Stimulated activated CD4-positive, alpha-beta T cell treated with anti-CD3 and anti-CD28 coated beads, Interleukin-4, amount 100 ng/mL, for 1 hour (primary cell): Measurements from ENCODE around the gene IST1.

Source experiments
- DNase-seq: peaks from one replicate; pipeline ENCODE4 v3.0.0-alpha.2; 2020

IST1 gene

GRCh38 chr16:71920658-71921057 lies 25.3 kb downstream of the IST1 start:
- no peak for DNase-seq

- no peak for DNase-seq
These were observed 28.8 kb downstream of the IST1 start for GRCh38 chr16:71923941-71924690.

- no peak for DNase-seq
These were observed 29.4 kb downstream of the IST1 start for GRCh38 chr16:71924710-71925109.

DNA sequence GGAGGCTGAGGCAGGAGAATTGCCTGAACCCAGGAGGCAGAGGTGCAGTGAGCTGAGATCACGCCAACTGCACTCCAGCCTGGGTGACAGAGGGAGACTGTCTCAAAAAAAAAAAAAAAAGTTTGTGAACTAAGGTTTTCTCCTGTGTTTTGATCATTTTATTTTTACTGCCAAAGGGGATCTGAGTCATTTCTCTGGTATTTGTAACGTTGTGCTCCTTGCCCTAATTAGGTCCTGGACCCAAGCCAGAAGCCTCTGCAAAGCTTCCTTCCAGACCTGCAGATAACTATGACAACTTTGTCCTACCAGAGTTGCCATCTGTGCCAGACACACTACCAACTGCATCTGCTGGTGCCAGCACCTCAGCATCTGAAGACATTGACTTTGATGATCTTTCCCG lies 32.1 kb downstream of the IST1 start:
- DNase-seq: no peak

DNA sequence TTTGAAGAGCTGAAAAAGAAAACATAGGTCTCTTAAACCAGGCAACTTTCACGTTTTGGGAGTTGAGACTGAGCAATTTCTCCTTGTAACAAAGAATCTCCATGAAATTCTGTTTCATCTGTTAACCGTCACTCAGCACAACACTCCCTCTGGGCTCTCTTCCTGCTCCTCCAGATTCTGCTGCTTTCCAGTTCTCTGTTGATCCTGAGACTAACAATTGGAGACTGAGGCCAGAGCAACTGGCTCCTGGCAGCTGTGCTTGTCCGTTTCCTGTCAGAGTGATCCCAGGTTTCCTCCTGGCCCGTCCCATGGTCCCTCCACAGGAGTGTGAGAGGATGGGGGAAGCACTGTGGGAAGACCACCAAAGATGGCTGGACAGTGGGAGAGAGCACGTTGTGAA lies 32.5 kb downstream of the IST1 start:
- DNase-seq: no peak

- no peak for DNase-seq
These were observed 33.7 kb downstream of the IST1 start for GRCh38 chr16:71929048-71929447.

DNA sequence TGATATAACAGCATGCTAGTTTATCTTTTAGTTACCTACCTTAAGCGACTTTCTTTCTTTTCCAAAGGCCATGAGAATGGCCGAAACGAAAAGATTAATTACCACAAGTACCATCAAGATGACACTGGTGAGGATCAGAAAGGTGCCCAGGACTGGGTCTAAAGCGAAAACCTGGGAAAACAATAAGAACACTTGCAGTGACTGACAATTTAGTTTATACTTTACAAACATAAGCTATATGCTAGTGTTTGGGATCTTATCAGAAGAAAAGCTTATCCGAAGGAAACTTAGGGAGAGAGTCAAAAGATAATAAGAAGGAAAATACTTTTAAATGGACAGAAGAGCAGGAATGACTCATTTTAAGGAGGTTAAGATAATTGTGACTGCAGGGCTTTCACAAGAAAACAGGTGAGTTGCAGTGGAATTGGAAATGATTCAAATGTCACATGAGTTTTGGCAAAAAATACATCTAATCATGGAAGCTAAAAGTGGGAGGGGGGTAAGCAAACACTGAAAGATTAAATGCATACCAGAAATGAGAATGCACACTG lies 34.8 kb downstream of the IST1 start:
- DNase-seq: no peak

DNA sequence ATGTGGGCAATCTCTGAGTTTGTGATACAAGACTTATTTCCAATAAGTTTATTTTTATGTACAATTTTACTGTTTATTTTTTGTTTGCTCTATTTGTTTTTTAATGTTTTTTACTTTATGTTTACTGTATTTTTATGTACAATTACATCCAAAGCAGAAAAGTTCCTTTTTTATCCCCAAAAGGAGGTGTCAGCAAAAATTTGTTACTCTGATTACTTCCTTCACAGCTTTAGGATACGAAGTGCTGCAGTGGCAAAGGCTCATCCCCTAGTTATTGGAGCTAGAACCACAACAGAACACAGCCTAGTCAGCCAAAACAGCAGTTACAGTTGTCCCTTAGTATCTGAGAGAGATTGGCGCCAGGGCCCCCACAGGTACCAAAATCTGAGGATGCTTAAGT lies 35.7 kb downstream of the IST1 start:
- DNase-seq: no peak

DNA sequence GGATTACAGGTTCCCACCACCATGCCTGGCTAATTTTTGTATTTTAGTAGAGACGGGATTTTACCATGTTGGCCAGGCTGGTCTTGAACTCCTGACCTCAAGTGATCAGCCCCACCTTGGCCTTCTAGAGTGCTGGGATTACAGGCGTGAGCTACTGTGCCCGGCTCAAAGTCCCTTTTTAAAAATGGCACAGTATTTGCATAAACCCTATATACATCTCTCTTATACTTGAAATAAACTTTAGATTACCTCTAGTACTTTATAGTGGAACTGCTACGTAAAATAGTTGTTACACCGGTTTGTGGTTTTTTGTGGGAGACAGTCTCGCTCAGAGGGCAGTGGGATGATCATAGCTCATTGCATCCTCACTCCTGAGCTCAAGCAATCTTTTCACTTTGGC lies 36.3 kb downstream of the IST1 start:
- DNase-seq: no peak

- DNase-seq: no peak
These were observed 37.7 kb downstream of the IST1 start for GRCh38 chr16:71933017-71933416.

DNA sequence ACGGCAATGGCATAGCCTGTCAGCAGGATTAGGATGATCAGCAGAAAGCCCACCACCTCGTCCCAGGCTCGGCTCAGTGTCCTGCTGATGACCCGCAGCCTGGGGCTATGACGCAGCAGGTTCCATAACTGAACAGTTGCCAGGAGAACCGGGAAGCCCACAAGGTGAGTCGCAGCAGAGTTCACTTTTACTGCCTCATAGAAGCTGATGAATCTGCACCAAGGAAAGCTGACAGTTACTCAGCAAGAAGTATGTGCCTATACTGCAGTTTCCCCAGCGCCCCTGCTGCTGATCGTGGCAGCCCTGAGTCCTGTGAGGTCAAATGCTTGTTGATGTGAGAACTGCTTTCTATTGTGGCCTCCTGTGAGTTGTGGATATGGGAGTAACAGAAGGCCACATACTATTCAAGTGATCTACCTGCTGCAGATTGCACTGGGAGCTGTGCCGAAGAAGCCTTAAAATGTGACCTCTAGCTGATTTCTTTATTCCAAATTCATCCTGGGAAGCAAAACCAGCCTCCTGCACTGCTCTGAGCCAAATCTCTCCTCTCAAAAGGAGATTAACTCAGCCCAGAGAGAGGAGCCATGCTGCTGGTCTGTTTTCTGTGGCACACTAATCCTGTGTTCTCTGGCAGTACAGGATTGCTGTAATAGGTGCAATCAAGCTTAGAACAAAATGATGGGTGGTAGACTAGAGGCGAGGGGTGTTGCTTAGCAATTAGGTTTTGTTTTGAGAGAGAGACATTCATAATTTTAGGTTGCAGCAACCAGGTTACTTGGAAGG lies 38.8 kb downstream of the IST1 start:
- DNase-seq: no peak

DNA sequence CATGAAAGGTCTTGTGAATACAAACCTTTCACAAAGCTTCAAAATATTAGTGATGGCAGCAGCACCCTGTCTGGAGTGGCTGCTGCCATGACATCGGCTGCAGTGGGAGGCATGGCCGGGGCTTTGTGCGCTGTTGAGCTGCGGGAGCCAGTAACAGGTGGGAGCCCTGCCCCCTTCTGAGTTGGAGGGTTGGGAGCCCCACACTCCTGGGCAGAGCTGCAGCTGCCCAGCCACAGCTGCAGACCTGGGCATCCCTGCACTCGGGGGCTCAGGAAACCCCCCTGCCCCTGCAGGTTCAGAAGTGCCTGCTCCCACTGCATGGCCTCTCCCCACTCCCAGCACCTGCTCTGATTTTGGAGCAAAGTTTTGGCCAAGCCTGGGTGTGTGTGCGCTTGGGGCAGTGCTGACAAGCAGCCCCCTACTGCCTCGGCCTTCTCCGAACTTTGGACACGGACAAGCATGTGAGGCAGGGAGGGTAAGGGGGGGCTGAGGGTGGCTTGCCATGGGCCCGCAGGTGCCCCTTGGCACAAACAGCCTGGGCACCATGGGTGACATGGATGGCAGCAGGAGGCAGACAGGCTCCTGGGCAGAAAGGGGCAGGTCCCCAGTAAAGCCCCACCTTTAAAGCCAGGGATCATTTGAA lies 42.7 kb downstream of the IST1 start:
- DNase-seq: no peak

DNA sequence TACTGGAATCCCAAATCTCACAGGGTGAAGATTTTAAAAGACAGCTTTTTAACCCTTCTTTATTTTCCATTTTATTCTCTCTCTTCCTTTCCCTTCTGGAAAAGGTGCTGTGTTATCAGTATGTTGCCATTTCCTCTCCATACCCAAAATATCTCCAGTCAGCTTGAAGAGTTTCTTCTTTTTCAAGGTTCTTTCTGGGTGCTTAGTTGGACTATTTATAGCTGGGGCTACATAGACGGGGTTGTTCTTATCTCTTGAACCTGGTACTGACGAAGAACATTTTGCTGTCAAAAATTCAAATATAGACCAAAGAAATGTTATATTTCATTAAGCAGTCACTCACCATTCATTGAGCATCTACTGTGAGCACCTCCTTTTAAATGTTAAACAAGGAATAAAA lies 48.6 kb downstream of the IST1 start:
- DNase-seq: no peak

DNA sequence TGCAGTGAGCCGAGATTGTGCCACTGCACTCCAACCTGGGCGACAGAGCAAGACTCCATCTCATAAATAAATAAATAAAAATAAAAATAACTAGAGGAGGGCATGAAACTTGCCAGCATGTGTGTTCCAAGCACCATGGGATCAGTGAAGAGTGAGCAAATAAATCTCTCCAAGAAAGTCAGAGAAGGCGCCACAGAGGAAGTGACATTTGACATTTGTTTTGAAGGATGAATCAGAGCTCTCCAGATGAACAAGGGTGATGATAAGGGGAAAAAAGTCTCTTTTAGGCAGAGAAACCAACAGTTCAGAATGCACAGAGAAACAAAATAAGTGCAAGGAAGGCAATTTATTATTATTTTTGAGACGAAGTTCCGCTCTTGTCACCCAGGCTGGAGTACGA lies 50.3 kb downstream of the IST1 start:
- DNase-seq: no peak

- DNase-seq: no peak
These were observed 57.5 kb downstream of the IST1 start for GRCh38 chr16:71952825-71953224.

GRCh38 chr16:71954180-71954579 lies 58.8 kb downstream of the IST1 start:
- no peak for DNase-seq

- no peak for DNase-seq
These were observed 59.4 kb downstream of the IST1 start for GRCh38 chr16:71954699-71955195.

GRCh38 chr16:71956486-71956885 lies 61.2 kb downstream of the IST1 start:
- DNase-seq: no peak

DNA sequence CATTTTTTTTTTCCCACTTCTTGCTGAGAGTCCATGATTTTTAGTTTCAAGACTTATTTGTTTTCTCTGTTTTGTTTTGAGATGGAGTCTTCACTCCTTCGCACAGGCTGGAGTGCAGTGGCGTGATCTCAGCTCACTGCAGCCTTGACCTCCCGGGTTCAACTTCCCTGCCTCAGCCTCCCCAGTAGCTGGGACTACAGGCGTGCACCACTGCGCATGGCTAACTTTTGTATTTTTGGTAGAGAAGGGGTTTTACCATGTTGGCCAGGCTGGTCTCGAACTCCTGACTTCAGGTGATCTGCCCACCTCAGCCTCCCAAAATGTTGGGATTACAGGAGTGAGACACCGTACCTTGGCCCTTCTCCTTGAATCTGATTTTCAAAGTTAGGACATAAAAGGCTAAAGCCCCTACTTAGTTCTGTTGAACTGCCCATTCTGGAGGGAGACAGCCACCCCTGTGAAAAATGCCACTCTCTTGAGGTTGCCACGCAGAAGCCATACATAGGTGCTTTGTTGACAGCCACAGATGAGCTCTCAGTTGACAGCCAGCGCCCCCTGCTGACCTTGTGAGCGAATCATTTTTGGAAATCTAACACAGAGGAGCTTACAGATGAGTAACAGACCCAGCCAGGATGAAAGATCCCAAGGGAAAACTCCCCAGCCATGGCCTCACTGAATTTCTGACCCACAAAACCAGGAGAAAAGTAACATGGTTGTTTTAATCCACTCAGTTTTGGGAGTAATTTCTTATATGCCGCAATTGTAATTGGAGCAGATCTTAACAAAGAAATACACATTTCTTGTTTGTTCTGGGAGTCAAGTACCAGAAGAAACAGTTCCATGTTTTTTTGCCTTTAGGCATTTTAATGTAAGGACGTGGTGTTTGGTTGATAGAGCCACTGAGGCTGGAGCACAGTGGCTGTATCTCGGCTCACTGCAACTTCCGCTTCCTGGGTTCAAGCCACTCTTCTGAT lies 66.0 kb downstream of the IST1 start:
- peak; percentile 80 for DNase-seq

GRCh38 chr16:71963125-71963875 lies 68.0 kb downstream of the IST1 start:
- no peak for DNase-seq

DNA sequence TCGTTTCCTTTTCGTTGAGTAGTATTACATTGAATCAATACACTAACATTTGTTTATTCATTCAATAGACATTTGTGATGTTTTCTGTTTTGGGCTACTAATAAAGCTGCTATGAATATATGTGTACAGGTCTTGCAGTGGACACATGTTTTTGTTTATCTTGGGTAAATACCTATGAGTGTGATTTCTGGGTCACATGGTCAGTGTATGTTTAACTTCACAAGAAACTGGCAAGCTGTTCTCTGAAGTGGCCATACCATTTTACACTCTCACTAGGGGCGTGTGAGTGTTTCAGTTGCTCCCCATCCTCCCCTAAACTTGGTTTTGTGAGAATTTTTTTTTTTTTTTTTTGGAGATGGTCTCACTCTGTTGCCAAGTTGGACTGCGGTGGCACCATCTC lies 69.9 kb downstream of the IST1 start:
- DNase-seq: no peak

- no peak for DNase-seq
These were observed 71.6 kb downstream of the IST1 start for GRCh38 chr16:71966932-71967331.
